GM18951 (cell line): ENCODE results near the gene LRRN1.
"Not testable (repeated sequence)": the region's sequence is repeated elsewhere in the genome, so short reads cannot be mapped to it uniquely, and the experiment has no call there.

ENCODE experiments used
- POLR2A ChIP-seq: IDR thresholded peaks from 4 replicates; pipeline ENCODE4 v1.6.1; 2011; ENCODE audit warnings: mild to moderate bottlenecking; ENCODE audit not compliant: insufficient read length, insufficient read depth; ENCODE audit errors: extremely low read depth
- in situ Hi-C: fragments of 300-500 bp; cut with MboI; formaldehyde crosslinking; loops from one replicate; pipeline ENCODE4 v1.12.0; 2022; ENCODE audit warnings: low sequenced_read_pairs, mixed read lengths, inconsistent platforms; ENCODE audit not compliant: unreplicated experiment

The LRRN1 gene

GRCh38 chr3:3825035-3825434, 25.8 kb downstream of the LRRN1 start:
- in situ Hi-C loops = no loop called here
- TF ChIP-seq POLR2A = no peak

DNA sequence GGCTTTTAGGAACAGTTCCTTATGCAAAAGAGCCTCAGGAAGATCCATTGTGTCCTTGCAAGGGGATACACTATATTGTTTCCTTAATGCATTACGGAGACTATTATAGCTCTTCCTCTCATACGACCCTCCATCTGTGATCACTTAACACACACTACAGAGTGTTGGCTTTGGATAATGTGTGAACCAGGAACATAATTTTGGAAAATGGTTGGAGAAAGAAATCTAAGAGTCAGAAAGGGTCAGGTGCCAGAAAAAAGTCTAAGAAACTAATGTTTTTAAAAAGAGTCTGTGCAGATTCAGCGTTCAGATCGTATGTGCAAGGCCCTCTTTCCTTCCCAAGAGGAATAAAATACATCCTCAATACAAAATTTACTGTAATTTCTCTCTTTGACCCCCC, 27.3 kb downstream of the LRRN1 start:
- in situ Hi-C loops = no loop called here
- TF ChIP-seq POLR2A = no peak

GRCh38 chr3:3827111-3827510, 27.9 kb downstream of the LRRN1 start:
- TF ChIP-seq POLR2A = no peak

DNA sequence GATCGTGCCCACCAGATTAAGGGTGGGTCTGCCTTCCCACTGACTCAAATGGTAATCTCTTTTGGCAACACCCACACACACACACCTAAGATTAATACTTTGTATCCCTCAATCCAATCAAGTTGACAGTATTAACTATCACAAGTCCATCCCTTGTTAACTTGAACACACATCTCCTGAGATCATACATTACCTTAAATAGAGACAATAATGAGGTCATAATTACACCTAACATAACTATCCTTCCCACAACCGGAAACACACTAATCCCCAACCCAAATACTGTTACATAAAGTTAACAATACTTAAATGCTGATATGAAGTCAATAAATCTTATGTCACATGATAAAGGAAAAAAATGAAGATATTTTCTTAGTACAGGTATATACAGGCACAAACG, 29.2 kb downstream of the LRRN1 start:
- in situ Hi-C loops = not testable (repeated sequence)

More at GRCh38 chr3:3827111-3827510, 27.9 kb downstream of the LRRN1 start:
- in situ Hi-C loops = no loop called here

DNA sequence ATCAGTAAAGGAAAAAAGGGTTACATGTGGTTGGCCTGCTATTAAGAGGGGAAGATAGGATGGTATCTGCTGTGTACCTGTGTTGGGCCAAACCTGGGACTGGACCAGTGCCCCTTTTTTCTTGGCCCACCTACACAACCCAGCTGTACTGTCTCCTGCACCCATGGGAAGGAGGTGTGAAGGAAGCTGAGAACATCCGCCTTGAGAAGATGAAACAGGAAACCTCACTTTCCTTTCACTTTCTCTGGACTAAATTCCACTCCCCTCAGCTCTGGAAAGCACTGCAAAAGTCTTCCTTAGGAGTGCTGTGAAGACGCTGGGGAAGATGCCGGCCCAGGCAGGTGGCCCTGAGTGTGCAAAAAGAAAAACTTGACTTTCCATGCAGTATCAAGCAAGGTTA, 37.6 kb downstream of the LRRN1 start:
- TF ChIP-seq POLR2A = no peak
- in situ Hi-C loops = no loop called here

DNA sequence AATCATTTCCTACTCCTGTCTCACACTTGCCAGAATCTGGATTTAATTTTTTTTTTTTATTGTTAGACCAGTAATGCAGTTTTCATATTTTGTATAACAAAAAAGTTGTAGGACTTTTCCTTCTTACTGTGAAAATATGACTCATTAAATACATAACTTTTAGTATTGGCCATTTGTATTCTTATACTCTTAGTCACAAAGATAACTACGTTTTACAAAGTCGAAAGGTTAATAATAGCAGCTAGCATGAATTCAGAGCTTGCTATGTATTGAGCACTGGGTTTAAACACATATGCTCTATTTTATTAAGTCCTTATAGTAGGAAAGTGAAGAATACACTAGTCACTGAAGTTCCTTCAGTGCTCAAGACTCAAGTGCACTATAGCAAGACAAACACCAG, 43.1 kb downstream of the LRRN1 start:
- in situ Hi-C loops = no loop called here
- no peak for TF ChIP-seq POLR2A

DNA sequence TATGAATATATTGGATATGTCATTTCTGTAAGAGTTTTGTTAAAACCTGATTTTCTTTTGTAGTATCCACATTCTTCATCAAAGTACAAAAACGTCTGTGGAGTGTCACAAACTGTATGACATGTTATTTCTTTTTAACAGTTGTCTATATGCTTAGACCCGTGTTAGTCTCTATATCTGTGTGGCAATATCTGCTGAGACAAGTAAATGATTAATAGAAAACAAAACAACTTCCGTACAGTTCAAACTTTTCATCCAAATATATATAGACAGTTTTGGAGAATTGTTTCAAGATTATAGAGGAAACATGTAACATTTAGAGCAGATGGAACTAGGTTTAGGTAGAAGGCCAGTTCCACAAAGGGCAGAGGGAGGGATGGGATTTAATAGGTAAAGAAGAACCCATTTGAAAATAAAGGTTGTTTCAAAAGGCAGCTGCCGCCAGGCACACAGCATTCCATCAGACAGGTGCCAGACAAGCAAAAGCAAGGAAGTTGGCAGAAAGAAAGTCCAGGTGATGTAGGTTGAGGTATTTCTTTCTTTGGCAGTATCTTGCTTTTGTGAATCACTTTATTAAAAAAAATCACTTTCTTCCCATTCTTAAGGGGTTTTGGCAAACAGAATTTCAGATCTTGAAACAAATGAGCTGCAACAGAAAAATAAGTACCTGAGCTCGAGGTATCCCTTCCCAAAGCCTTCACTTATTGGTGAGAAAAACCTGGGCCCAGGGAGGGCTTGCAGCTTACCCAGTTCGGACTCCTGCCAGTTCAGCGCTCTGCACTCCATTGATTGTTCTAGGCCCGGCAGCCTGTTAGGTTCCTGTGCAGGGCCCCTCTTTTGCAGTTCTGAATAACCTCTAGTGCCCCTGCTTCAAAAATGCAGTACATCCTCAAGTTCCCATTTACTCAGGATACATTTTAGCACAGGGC, 49.0 kb downstream of the LRRN1 start:
- in situ Hi-C loops = no loop called here
- no peak for TF ChIP-seq POLR2A

GRCh38 chr3:3848923-3849275, 49.7 kb downstream of the LRRN1 start:
- in situ Hi-C loops = no loop called here
- TF ChIP-seq POLR2A = no peak

- in situ Hi-C loops = no loop called here
- TF ChIP-seq POLR2A = no peak
Measured at GRCh38 chr3:3851621-3852323, 52.5 kb downstream of the LRRN1 start.

DNA sequence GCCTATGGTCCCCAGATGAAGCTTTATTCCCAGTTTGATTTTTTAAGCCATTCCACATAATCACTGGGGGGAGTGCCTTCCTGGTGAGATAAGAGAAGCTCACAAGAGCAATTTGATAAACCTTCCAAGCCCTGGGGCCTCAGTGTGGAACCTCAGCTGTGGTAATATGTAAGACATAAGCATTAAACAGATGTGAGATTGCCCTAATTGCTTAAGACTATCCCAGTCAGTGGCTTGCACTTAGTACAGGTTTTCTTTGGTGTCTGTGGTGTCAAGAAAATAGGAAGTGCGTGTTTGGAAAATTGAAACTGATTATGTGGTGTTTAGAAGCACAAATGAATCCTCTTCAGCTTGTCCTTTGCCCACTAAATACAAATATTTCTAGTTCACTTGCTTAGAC, 54.3 kb downstream of the LRRN1 start:
- TF ChIP-seq POLR2A = no peak
- in situ Hi-C loops = no loop called here

DNA sequence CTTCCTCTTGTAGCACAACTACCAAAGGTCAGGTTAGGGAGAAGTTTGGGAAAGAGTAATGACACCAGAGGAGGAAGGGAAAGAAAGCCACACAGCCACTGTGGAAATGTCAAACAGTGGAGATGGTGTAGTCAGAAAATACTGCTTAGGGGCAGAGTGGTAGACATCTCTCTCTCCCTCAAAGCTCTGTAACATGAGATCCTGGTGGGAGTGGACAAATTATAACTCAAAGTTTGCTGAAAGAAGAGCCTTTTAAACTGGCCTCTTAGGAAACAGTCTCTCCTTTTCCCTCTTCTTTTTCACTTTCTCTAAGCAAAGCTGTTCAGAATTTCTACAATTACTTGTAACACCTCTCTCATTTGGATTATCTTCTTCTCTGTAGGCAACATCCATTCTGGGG, 55.8 kb downstream of the LRRN1 start:
- no peak for TF ChIP-seq POLR2A
- in situ Hi-C loops = no loop called here

DNA sequence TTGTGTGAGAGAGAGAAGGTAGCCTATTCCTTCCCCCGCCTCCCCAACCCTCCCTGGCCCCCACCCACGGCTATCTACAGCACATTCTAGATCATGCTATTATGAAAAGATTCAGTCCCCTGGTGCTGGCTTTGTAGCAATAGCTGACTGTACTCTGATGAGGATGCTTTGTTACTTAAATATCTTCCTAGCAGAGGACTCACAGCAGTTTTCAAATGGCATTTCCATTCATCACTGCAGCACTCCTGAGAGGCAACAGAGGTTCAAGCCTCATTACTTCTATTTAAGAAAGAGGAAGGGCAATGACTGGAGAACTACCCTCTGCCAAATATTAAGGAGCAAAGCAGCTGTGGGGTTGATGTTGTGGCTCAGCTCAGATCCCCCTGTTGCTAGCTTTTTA, 61.0 kb downstream of the LRRN1 start:
- no peak for TF ChIP-seq POLR2A
- in situ Hi-C loops = no loop called here

DNA sequence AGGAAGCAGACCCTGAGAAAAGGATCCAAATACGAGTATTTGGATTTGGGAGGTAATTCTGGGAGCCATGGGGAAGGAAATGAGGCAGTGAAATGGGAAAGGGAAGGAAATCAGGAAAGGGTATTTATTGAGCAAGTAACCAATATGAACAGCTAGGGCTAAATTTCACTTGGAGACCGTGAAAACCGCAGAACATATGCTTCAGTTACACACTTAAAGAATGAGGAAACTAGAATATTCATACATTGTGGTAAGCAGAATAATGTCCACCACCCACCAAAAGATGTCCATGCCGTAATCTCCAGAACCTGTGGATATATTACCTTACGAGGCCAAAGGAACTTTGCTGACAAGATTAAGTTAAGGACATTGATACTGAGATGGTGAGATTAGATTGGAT, 63.3 kb downstream of the LRRN1 start:
- in situ Hi-C loops = no loop called here
- TF ChIP-seq POLR2A = no peak

DNA sequence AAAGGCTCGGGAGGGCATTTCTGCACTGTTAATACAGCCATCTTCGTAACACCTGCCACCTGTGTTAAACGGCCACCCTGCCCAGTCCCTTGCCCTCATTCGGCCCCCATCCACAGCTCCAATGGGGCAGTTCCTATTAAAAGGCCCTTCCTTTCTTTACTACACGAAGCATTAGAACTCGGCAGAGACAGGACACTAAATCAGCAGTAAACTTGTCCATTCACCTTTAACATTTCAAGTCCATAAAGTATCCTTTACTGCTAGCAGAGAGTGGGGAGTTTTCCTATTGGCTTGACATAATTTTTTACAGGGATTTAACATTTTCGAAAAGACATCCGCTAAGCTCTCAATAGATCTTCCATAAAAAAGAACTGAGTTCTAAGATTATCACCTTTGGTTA, 76.3 kb downstream of the LRRN1 start:
- TF ChIP-seq POLR2A = no peak
- in situ Hi-C loops = no loop called here

DNA sequence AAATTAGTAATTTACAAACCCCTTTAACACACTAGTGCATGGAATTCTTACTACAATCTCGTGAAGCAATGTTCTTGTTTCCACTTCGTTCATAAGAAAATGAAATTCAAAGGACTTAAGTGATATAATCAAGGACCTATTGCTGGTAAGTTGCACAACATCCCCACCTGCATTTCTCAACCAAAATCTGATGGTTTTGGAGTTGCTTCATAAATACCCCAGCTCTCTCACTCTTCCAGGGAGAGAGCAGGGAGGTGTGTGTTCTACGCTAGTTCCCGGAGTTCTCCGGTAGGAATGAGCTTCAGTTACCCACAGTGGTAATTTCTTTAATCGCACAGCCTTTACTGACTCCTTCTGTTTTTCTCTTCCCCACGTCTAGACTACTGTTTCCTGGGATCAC, 81.8 kb downstream of the LRRN1 start:
- TF ChIP-seq POLR2A = no peak
- in situ Hi-C loops = no loop called here

DNA sequence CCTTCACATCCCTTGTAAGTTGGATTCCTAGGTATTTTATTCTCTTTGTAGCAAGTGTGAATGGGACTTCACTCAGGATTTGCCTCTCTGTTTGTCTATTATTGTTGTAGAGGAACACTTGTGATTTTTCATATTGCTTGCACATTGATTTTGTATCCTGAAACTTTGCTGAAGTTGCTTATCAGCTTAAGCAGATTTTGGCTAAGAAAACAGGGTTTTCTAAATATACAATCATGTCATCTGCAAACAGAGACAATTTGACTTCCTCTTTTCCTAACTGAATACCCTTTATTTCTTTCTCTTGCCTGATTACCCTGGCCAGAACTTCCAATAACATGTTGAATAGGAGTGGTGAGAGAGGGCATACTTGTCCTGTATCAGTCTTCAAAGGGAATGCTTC, 88.1 kb downstream of the LRRN1 start:
- in situ Hi-C loops = not testable (repeated sequence)
